Activated CD4-positive, CD25-positive, alpha-beta regulatory T cell treated with anti-CD3 and anti-CD28 coated beads, Interleukin-2, amount 50 U/mL, for 24 hours (primary cell): ENCODE measurements around the gene ALG5.
A peak's percentile ranks its signal among the peaks of the same experiment; 100 is the strongest.

Experiments
- ATAC-seq, 2 donors: fragments of 150-1000 bp; cut with Tn5 transposase; one replicate each; pipeline ENCODE4 v1.10.0; 2021; ENCODE audit warnings: mild to moderate bottlenecking in 1 of 2, moderate library complexity in 1 of 2

The ALG5 gene

GRCh38 chr13:36999054-36999714, at the start of gene ALG5:
ALG5 (minus strand) TSS chr13:36999340; CDS start chr13:36999300, 40 bp downstream.
- peak; percentile 72 to 75 for ATAC-seq

- no peak for ATAC-seq
These were observed 48.7 kb upstream of the ALG5 start for GRCh38 chr13:37047846-37048245.

GRCh38 chr13:37047032-37047431, 47.9 kb upstream of the ALG5 start:
- ATAC-seq, result no peak

GRCh38 chr13:37046062-37046461, 46.9 kb upstream of the ALG5 start:
- ATAC-seq, result no peak

- ATAC-seq, result no peak
These were observed 41.6 kb upstream of the ALG5 start for GRCh38 chr13:37040789-37041188.

- no peak for ATAC-seq
These were observed 40.8 kb upstream of the ALG5 start for GRCh38 chr13:37039896-37040295.

GRCh38 chr13:37037241-37037640, 38.1 kb upstream of the ALG5 start:
- no peak for ATAC-seq

- ATAC-seq, result no peak
These were observed 30.5 kb upstream of the ALG5 start for GRCh38 chr13:37029617-37030016.

- ATAC-seq, result no peak
These were observed 28.5 kb upstream of the ALG5 start for GRCh38 chr13:37027639-37028038.

GRCh38 chr13:37026771-37027170, 27.6 kb upstream of the ALG5 start:
- ATAC-seq, result no peak

GRCh38 chr13:37023871-37024270, 24.7 kb upstream of the ALG5 start:
- ATAC-seq, result no peak

- ATAC-seq, result no peak
These were observed 15.5 kb upstream of the ALG5 start for GRCh38 chr13:37014609-37015008.

- no peak for ATAC-seq
These were observed 12.6 kb upstream of the ALG5 start for GRCh38 chr13:37011788-37012187.

GRCh38 chr13:37011002-37011401, 11.9 kb upstream of the ALG5 start:
- peak in 1 of 2 donors; percentile 45 for ATAC-seq

- no peak for ATAC-seq
These were observed 11.3 kb upstream of the ALG5 start for GRCh38 chr13:37010424-37010823.

GRCh38 chr13:37009692-37010091, 10.6 kb upstream of the ALG5 start:
- no peak for ATAC-seq

GRCh38 chr13:37001921-37002250, 2.7 kb upstream of the ALG5 start:
- ATAC-seq, result no peak

GRCh38 chr13:36998624-36999041, 507 bp downstream of the ALG5 start:
- ATAC-seq, result no peak

GRCh38 chr13:36997716-36998427, 1.3 kb downstream of the ALG5 start:
- ATAC-seq, result no peak

- ATAC-seq, result no peak
These were observed 6.8 kb downstream of the ALG5 start for GRCh38 chr13:36992362-36992761.

GRCh38 chr13:36986462-36987240, 12.5 kb downstream of the ALG5 start:
- no peak for ATAC-seq

GRCh38 chr13:36981156-36981743, 17.9 kb downstream of the ALG5 start:
- ATAC-seq, result no peak

- no peak for ATAC-seq
These were observed 19.6 kb downstream of the ALG5 start for GRCh38 chr13:36979361-36980050.
